Panc1 (cell line): Measurements from ENCODE around the gene SLC46A2. TPM values are rescaled to one million over a fixed set of nuclear protein-coding genes. Genes with fewer than 3 reads are reported as not detected.

Experiments
- ATAC-seq: fragments of 200-7000 bp; cut with Tn5 transposase; 2 replicates; pipeline ENCODE4 v1.9.1; 2020; ENCODE audit warnings: mild to moderate bottlenecking, moderate library complexity
- BruUV-seq: library from RNA; stranded (reverse); fragments of 400-500 nt; replicated peaks from 2 replicates; lab custom pipeline; 2021; lab: Mats Ljungman, UMichigan
- CTCF ChIA-PET: fragments of 300-600 bp; sonication (Branson Sonifier 250); formaldehyde crosslinking; loops from one replicate; lab custom pipeline; 2022; ENCODE audit warnings: antibody characterized with exemption; lab: Charles Lee
- POLR2A ChIA-PET: fragments of 300-600 bp; sonication (Branson Sonifier 250); formaldehyde crosslinking; loops from one replicate; lab custom pipeline; 2022; ENCODE audit warnings: antibody characterized with exemption; lab: Charles Lee
- DNase-seq: peaks from one replicate; pipeline ENCODE4 v3.0.0-alpha.2; 2010; ENCODE audit warnings: low read depth, low spot score
- H3K27ac ChIP-seq: 2 replicates; pipeline ENCODE4 v1.5.1; 2011; ENCODE audit warnings: mild to moderate bottlenecking, low read length, inconsistent platforms
- H3K27me3 ChIP-seq: fragments of 200-500 bp; sonication (Bioruptor generic); 2 replicates; pipeline ENCODE4 v1.6.0; 2014; ENCODE audit warnings: low read length, inconsistent platforms; ENCODE audit not compliant: control insufficient read depth, insufficient read depth
- H3K36me3 ChIP-seq: fragments of 200-500 bp; sonication (Bioruptor generic); 2 replicates; pipeline ENCODE4 v1.5.1; 2014; ENCODE audit warnings: inconsistent platforms, mild to moderate bottlenecking, low read length, moderate library complexity; ENCODE audit not compliant: control insufficient read depth, insufficient read depth
- H3K4me1 ChIP-seq: 2 replicates; pipeline ENCODE4 v1.5.1; 2011; ENCODE audit warnings: inconsistent platforms, mild to moderate bottlenecking, low read length, moderate library complexity; ENCODE audit not compliant: control insufficient read depth, insufficient read depth
- H3K4me3 ChIP-seq, 2 experiments: 2 replicates each; pipeline ENCODE4 v1.5.1; 2011 to 2012; ENCODE audit warnings: low read depth in 2 of 2, low read length in 2 of 2, mild to moderate bottlenecking in 2 of 2, inconsistent platforms in 1 of 2, moderate library complexity in 1 of 2
- H3K9me3 ChIP-seq: fragments of 200-500 bp; sonication (Bioruptor generic); 2 replicates; pipeline ENCODE4 v1.5.1; 2014; ENCODE audit warnings: low read depth, mild to moderate bottlenecking, inconsistent platforms, low read length, moderate library complexity; ENCODE audit not compliant: control insufficient read depth, insufficient read depth
- POLR2AphosphoS5 ChIP-seq: IDR thresholded peaks from 2 replicates; pipeline ENCODE4 v1.6.1; 2012; ENCODE audit warnings: mild to moderate bottlenecking, low read depth, low read length, moderate library complexity
- SIN3A ChIP-seq: IDR thresholded peaks from 2 replicates; pipeline ENCODE4 v1.6.1; 2012; ENCODE audit warnings: low read depth, mild to moderate bottlenecking, low read length, moderate library complexity, borderline replicate concordance; ENCODE audit not compliant: insufficient read depth
- TCF7L2 ChIP-seq: IDR thresholded peaks from 2 replicates; pipeline ENCODE4 v1.6.1; 2011; ENCODE audit warnings: mild to moderate bottlenecking, low read depth, low read length, inconsistent platforms
- in situ Hi-C: cut with HindIII; loops from 2 replicates; pipeline ENCODE4 v1.10.0; 2016; ENCODE audit warnings: low sequenced_read_pairs, low pct_unique_long_range_greater_than_20kb
- intact Hi-C: fragments of 100-400 bp; cut with micrococcal nuclease; formaldehyde crosslinking; loops from one replicate; pipeline ENCODE4 v1.10.0; 2022; ENCODE audit not compliant: unreplicated experiment
- total RNA-seq: library from RNA; stranded (reverse); gene quantifications from one replicate; pipeline ENCODE4 v1.2.1, GENCODE V29; 2021; ENCODE audit not compliant: unreplicated experiment
- TF ChIP-seq, protein P1 (sequence below): fragments of 450-650 bp; IDR thresholded peaks from 2 replicates; pipeline ENCODE4 v1.5.1; 2017; ENCODE audit warnings: mild to moderate bottlenecking
- TF ChIP-seq, protein P2 (sequence below), 2 experiments: IDR thresholded peaks; 2 replicates each; pipeline ENCODE4 v1.6.1; 2011 to 2012; ENCODE audit warnings: low read depth in 2 of 2, control low read depth in 1 of 2, low read length in 1 of 2, mild to moderate bottlenecking in 1 of 2, moderate library complexity in 1 of 2; ENCODE audit not compliant: insufficient read depth in 1 of 2

The SLC46A2 gene
- total RNA-seq, 1 experiment from 2014 or later, result not detected

DNA sequence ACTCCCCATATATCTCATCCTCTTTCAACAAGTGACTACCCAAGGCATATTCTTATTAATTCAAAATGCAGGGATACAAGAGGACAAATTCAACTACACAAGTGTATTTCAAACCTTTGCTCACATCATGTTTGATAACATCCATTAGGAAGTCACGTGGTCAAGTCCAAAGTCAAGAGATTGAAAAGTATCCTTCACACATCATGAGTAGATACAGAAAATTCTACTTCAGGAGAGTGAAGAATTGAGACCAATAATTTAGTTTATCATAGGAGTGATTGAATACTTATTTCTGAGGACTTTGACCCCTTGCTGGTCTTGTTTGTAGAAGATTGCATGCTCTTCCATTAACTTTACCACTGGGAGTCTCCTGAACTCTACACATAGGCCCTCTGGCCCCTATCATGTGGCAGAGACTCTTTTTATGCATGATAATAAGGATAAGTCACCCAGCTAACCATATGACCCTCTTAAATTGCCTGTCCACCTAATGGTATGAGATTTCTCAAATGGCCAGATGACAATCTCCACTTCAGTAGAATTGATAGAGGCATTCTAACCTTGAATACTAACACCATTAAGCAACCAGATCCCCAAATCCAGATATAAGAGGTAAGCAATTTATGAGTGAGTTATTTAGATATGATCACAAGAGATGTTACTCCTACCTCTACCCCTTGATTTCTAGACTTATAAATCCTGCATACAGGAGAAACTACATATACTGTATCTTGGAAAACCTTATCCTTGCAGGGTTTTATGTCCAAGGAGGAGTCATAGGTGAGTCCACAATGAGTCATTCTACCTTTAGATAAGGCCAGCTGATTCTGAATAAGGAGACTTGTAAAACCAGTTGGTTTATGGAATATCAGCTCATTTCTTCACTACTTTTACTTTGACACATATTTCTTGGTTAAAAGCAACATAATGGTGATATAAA, 26.6 kb upstream of the SLC46A2 start:
- Histone ChIP-seq H3K27ac (no peak overlapping the region), H3K4me3 (no peak overlapping the region)
- in situ Hi-C loops, result no loop called here

GRCh38 chr9:112914524-112914923, 23.8 kb upstream of the SLC46A2 start:
- ChIA-PET POLR2A (no interaction called here), CTCF (no interaction called here)

More for the DNA sequence above, 26.6 kb upstream of the SLC46A2 start:
- Histone ChIP-seq H3K4me1 (no peaks in the 10 kb centered on the region), H3K36me3 (no peaks in the 10 kb centered on the region), H3K9me3 (no peaks in the 10 kb centered on the region), H3K27me3 (no peaks in the 10 kb centered on the region; the same call in 1 of the 2 replicates)
- CTCF ChIA-PET, result no interaction called here
- no peak for TF ChIP-seq TCF7L2
- TF ChIP-seq, protein P1, sequence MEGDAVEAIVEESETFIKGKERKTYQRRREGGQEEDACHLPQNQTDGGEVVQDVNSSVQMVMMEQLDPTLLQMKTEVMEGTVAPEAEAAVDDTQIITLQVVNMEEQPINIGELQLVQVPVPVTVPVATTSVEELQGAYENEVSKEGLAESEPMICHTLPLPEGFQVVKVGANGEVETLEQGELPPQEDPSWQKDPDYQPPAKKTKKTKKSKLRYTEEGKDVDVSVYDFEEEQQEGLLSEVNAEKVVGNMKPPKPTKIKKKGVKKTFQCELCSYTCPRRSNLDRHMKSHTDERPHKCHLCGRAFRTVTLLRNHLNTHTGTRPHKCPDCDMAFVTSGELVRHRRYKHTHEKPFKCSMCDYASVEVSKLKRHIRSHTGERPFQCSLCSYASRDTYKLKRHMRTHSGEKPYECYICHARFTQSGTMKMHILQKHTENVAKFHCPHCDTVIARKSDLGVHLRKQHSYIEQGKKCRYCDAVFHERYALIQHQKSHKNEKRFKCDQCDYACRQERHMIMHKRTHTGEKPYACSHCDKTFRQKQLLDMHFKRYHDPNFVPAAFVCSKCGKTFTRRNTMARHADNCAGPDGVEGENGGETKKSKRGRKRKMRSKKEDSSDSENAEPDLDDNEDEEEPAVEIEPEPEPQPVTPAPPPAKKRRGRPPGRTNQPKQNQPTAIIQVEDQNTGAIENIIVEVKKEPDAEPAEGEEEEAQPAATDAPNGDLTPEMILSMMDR, result no peak
- TF ChIP-seq SIN3A, result no peak
- TF ChIP-seq, protein P2, sequence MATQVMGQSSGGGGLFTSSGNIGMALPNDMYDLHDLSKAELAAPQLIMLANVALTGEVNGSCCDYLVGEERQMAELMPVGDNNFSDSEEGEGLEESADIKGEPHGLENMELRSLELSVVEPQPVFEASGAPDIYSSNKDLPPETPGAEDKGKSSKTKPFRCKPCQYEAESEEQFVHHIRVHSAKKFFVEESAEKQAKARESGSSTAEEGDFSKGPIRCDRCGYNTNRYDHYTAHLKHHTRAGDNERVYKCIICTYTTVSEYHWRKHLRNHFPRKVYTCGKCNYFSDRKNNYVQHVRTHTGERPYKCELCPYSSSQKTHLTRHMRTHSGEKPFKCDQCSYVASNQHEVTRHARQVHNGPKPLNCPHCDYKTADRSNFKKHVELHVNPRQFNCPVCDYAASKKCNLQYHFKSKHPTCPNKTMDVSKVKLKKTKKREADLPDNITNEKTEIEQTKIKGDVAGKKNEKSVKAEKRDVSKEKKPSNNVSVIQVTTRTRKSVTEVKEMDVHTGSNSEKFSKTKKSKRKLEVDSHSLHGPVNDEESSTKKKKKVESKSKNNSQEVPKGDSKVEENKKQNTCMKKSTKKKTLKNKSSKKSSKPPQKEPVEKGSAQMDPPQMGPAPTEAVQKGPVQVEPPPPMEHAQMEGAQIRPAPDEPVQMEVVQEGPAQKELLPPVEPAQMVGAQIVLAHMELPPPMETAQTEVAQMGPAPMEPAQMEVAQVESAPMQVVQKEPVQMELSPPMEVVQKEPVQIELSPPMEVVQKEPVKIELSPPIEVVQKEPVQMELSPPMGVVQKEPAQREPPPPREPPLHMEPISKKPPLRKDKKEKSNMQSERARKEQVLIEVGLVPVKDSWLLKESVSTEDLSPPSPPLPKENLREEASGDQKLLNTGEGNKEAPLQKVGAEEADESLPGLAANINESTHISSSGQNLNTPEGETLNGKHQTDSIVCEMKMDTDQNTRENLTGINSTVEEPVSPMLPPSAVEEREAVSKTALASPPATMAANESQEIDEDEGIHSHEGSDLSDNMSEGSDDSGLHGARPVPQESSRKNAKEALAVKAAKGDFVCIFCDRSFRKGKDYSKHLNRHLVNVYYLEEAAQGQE (IDR thresholded peaks at IDR 0.05; ENCODE audit: insufficient read depth in 1 of 2, low read depth in 2 of 2, low read length in 1 of 2), result no peak
- no peak for TF ChIP-seq POLR2AphosphoS5
- intact Hi-C loops, result no loop called here
- ATAC-seq (no peak), DNase-seq (no peak)
- no TSS peak for BruUV-seq
- POLR2A ChIA-PET, result no interaction called here

More at GRCh38 chr9:112914524-112914923, 23.8 kb upstream of the SLC46A2 start:
- Histone ChIP-seq H3K27me3 (no peaks in the 10 kb centered on the region; the same call in 1 of the 2 replicates), H3K9me3 (no peaks in the 10 kb centered on the region), H3K4me3 (no peak overlapping the region), H3K36me3 (no peaks in the 10 kb centered on the region), H3K4me1 (no peaks in the 10 kb centered on the region), H3K27ac (no peak overlapping the region)
- DNase-seq (no peak), ATAC-seq (no peak)
- no TSS peak for BruUV-seq
- TF ChIP-seq, protein P2 (IDR thresholded peaks at IDR 0.05; ENCODE audit: insufficient read depth in 1 of 2, low read depth in 2 of 2, low read length in 1 of 2), result no peak
- TF ChIP-seq, protein P1, result no peak
- TF ChIP-seq POLR2AphosphoS5 (no peak), TCF7L2 (no peak), SIN3A (no peak)
- in situ Hi-C loops, result no loop called here
- intact Hi-C loops, result no loop called here
